Activated CD8-positive, alpha-beta memory T cell treated with anti-CD3 and anti-CD28 coated beads for 48 hours (primary cell): ENCODE results near the gene G3BP2.

Experiments
- DNase-seq, 3 experiments: peaks; one replicate each; pipeline ENCODE4 v3.0.0-alpha.2; 2020; ENCODE audit warnings: low read depth in 2 of 3, low spot score in 2 of 3

The G3BP2 gene

GRCh38 chr4:75643651-75644050, 29.6 kb downstream of the G3BP2 start:
- DNase-seq: no peak

DNA sequence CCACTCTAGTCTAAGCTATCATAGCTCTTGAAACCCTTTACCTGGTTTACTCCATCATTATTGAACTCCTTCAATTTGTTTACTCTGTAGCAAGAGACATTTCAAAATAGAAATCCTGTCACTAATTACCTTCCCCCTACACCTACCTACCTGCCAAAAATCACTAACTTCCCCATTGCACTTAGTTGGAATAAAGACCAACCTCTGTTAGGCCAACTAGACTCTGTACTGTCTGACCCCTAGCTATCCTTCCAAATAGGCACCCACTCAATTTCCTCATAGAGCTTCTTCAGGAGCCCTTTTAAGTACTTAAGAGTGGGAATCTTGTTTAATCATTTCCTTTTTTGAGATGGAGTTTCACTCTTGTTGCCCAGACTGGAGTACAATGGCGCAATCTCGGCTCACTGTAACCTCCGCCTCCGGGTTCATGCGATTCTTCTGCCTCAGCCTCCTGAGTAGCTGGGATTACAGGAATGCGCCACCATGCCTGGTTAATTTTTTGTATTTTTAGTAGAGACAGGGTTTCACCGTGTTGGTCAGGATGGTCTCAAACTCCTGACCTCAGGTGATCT, 34.0 kb downstream of the G3BP2 start:
- no peak for DNase-seq

GRCh38 chr4:75637827-75638226, 35.4 kb downstream of the G3BP2 start:
- DNase-seq: no peak

- DNase-seq: no peak
Observed at GRCh38 chr4:75637176-75637575, 36.0 kb downstream of the G3BP2 start.

DNA sequence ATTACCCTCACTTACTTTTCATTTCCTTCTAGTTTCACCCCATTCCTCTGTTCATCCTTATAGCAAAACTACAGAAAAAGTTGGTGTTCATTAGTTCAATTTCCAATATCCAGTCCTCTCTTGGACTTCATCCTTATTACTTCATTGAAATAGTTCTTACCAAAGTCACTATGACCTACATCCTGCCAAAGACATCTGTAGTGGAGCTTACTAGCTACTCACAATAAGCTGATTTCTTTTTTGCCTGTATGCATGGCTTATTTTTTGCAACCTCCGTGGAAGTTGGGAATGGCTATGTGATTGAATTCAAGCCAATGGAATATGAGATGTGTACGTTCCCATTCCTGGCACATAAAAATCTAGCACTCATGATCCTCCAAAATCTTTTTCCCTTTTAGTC, 38.3 kb downstream of the G3BP2 start:
- no peak for DNase-seq

- DNase-seq: no peak
Observed at GRCh38 chr4:75634281-75634680, 38.9 kb downstream of the G3BP2 start.

DNA sequence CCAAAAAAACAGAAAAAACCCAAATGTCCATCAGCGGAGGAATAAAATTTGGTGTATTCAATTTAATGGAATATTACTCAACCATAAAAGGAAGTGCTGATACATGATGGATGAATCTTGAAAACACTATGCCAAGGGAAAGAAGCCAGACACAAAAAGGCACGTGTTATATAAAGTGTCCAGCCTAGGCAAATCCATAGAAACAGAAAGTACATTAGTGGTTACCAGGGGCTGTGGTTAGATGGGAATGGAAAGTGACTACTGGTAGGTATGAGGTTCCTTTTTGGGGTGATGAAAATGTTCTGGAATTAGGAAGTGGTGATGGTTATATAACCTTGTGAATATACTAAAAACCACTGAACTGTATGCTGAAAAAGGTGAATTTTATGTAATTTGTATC, 39.4 kb downstream of the G3BP2 start:
- no peak for DNase-seq

DNA sequence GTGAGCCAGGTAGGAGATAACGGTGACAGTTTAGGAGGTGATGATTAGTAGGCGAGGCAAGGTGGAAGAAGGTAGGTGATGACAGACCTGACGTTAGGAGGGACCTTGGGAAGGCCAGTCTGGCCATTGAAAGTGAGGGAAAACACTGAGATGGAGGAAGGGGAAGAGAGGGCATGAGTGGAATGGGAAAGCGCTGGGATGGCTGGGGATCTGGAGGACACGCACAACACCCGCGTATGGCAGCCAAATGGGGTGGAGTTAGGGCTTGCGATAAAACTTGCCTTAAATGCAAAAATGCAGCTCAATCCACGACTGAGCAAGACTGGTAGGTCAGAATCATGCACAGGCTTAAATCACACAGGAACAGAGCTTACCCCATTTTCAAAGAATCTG, 42.3 kb downstream of the G3BP2 start:
- no peak for DNase-seq

DNA sequence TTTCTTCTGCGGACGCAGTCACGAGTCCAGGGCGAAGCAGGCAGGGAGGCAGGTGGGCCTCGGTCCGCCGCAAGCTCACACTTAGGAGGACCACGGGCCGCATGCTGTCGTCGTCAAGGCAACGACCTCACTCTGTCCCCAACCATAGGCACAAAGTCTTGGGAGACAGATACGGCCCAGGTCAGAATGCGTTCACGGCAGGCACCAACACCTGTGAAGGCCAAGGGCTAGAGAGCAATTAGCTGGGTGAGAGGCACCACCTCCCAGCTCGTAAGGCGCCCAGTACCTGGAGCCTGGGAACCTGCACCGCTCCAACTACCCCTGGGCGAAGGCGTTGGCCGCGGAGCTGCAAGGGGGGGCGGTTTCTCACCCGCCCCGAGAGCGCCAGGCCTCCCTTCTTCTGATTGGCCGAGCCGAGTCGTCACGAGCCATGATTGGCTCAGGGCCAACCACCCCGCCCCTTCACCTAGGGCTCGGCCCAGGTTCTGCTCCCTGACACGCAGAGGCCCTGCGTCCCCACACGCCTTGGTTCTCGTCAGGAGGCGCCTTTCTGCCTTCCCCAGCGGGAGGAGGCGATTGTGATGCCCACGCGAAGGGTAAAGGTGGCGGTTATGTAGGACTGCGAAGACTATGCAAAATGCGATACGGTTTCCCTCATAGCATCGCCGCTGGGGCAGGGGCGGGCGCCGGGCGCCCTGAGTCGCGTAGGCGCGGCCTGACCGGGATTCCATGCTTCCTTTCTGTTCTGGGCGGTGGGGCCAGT, 42.9 kb downstream of the G3BP2 start, which contains the start of gene CDKL2:
Gene CDKL2 (minus strand): TSS at position 355 of the 763 bp plus-strand sequence. CDS start 4,540 bp downstream, outside the sequence.
- DNase-seq: peak; percentile 70 to 84 (median 75)

GRCh38 chr4:75629239-75629638, 44.0 kb downstream of the G3BP2 start:
- DNase-seq: no peak

- DNase-seq: no peak
Observed at GRCh38 chr4:75623026-75623425, 50.2 kb downstream of the G3BP2 start.

GRCh38 chr4:75621715-75622114, 51.5 kb downstream of the G3BP2 start:
- no peak for DNase-seq

GRCh38 chr4:75612306-75612705, 60.9 kb downstream of the G3BP2 start:
- DNase-seq: no peak

- DNase-seq: no peak
Observed at GRCh38 chr4:75605928-75606327, 67.3 kb downstream of the G3BP2 start.

- DNase-seq: no peak
Observed at GRCh38 chr4:75599647-75600046, 73.6 kb downstream of the G3BP2 start.

DNA sequence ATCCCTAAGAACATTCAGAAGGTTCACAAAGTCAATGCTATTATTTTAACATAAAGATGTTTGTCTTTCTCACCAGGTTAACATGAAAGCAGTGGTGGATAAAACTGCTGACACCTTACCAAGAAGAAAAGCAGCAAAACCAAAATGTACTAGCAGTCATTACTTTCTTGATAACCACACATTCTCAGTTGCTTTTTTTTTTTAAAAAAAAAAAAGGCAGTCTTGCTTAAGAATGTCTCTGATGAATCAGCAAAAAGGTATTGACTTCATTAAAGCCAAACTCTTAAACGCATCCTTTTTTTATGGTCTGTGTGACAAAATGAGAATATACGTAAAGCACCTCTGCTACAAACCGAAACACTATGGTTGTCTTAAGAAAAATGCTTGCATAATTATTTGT, 74.8 kb downstream of the G3BP2 start:
- no peak for DNase-seq

- DNase-seq: no peak
Observed at GRCh38 chr4:75596061-75596460, 77.2 kb downstream of the G3BP2 start.

- no peak for DNase-seq
Observed at GRCh38 chr4:75593393-75593792, 79.8 kb downstream of the G3BP2 start.
